NCI-H345 (cell line): ENCODE data around the gene KIF18A.
"Not testable (repeated sequence)": the region's sequence is repeated elsewhere in the genome, so short reads cannot be mapped to it uniquely, and the experiment has no call there.

Experiments
- DNase-seq: peaks from one replicate; lab custom pipeline; 2025; lab: John Stamatoyannopoulos, UW

KIF18A gene

DNA sequence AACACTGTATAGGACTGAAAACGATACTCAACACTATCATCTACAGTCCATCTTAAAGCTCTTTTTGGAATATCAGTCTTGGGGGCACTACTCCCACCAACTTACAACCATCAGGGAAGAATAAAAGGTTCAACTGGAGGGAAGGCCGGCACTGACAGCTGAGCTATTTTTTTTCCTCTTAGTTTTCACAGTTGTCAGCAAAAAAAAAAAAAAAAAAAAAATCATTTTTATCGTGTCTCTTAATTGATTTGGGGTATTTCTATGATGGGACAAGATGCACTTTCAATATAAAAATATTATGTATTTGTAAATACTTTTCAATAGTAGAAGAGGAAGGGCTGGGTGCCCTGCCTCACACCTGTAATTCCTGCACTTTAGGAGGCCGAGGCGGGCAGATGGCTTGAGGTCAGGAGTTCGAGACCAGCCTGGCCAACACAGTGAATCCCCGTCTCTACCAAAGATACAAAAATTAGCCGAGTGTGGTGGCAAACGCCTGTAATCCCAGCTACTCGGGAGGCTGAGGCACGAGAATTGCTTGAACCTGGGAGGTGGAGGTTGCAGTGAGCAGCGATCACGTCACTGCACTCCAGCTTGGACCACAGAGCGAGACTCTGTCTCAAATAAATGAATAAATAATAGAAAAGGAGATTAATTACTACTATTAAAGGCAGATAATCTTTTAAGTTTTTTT is 1.5 kb downstream of the KIF18A start:
- no peak for DNase-seq

DNA sequence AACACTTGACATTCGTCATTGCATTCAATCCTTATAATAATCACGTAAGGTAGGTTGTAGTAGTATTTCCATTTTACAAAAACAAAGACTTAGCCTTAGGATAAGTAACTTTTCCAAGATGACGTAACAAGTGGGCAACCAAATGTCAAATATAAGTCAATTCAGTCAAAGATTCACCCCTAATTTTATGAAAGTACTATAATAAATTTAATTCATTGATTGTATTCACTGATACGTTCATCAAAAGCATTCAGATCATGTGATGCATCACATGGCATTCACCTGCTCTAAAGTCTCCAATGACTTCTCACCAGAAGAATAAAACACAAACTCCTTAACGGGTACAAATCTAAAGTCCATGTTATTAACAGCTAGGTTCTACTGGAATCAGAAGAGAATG is 2.1 kb downstream of the KIF18A start:
- no peak for DNase-seq

DNA sequence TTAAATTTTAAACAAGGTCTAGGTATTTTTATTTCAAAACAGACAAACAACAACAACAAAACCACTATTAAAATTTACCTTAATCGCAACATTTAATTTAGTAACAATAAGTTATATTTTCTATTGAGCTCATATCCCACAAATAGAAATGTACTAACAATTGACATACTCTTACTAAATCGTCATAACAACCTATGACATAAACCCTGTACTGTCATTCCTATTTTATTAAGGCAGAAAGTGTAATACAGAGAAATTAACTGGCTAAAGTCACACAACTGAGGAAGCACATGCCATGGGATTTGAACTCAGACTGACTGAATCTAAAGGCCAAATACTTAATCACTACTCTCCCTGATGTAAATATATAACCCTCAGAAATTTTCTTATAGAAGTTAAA is 3.0 kb downstream of the KIF18A start:
- DNase-seq: no peak

DNA sequence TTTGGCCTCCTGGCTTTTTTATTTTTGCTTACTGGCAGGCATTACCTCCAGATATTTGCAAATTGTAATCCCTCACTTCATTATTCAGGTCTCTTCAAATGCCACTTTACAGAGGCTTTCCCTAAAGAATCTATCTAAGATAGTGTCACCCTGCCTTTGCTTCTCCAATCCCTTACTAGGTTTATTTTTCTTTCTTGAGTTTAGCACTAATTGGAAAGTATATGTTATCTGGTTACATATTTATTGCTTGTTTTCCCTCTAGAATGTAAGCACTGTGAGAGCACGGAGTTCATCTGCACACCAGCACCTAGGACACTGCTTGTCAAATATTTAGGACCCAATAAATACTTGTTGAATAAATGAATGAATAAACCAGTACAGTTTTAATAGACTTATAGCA is 3.5 kb downstream of the KIF18A start:
- DNase-seq: no peak

DNA sequence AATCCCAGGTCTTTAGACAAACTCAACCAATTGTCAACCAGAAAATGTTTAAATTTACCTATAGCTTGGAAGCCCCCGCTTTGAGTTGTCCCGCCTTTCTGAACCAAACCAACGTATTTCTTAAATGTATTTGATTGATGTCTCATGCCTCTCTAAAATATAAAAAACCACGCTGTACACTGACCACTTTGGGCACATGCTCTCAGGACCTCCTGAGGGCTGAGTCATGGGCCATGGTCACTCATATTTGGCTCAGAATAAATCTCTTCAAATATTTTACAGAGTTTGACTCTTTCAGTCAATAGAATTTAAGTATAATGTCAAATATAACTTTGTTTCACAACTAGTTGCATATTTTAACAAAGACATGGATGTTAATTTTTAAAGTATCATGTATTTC is 5.7 kb downstream of the KIF18A start:
- not testable (repeated sequence) for DNase-seq

DNA sequence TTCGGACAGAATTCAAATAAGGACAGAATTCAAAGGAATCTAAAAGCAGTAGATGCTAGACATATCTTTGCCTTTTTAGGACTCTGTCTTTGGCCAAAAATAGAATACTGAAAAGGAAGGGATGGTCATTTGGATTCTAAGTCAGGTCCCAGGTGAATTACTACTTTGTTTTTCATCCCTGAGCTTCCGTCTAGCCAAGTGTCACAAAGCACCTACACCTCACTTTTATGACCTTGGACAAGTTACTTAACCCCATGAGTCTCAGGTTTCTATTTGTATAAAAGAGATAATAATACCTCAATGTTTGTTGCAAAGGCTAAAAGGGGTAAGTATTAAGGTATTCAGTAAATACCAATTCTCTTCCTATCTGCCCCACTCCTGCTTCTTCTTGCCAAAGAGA is 7.3 kb downstream of the KIF18A start:
- no peak for DNase-seq

DNA sequence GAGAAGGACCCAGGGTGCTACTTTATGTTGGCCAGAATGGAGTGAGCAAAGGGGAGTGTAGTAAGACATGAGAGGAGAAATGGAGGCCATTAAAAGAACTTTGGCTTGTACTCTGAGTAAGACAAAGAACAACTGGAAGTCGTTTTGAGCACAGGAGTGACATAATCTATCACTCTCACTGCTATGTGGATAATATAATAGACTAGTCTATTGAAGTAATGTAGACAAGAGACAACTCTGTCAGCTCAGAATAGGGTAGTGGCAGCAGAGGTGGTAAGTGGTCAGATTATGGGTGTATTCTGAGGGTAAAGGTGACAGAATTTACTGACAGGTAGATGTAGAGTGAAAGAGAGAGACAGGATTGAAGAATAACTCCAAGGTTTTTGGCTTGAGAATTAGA is 8.2 kb downstream of the KIF18A start:
- DNase-seq: no peak

DNA sequence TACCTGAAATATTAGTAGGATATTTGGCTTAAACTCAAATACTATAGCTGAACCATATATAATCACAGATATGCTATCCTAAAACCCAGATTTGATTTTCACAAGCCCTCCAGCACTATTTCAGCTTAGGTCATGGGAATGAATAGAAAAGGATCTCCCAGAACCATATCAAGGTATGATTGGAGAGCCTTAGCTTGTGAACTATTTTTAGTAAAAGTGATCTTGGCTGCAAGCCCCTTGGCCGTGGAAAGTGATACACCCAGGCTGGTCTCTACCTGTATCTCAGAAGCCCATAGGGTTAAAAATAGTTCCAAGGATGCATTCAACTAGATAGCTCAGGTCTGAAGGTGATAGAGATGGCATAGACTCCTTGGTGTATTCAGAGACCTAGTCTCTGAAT is 9.7 kb downstream of the KIF18A start:
- no peak for DNase-seq

DNA sequence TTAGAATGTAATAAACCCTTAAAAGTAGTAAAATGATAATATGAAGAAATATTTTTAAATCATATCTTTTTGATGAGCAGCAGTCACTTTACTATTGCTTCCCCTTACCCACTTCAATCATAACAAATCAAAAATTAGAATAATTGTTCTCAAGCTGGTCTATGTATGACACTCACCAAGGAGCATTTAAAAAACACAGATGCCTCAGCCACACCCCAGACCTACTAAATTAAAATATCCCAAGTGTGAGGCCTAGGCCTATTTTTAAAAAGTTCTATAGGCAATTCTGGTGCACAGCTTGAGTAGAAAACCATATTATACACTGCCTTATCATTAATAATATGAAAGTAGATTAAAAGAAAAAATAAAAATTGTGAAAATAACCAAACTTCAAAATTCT is 15.2 kb downstream of the KIF18A start:
- DNase-seq: no peak

DNA sequence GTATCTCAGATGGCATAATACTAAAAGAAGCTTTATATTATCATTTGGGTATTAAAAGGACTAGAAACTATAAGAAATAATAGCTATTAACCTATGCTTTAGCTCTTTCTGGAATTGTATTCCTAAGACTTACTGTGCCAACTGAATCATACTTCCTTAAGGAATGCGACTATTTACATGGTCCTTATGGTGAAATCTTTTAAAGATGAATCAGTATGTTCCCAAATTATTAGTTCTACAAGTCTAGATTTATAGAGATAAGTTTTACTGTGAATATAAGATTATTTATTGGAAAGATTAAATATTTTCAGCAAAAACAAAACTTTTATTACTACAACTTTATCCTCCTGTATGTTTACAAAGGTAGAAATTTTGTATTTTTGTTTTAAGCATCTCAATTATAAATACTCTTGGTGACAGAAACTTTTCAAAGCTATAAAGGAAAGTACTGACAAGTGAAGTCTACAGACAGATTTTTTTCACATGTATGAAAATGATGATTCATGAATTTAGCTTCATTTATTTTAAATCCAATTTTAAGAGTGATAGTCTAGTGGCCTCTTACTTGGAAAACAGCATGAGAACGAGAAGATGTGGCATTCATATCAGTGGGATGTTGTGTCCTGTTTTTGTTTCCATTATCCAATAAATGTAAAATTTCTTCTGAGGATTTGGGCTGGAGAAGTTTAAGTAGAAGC is 17.8 kb downstream of the KIF18A start:
- no peak for DNase-seq

DNA sequence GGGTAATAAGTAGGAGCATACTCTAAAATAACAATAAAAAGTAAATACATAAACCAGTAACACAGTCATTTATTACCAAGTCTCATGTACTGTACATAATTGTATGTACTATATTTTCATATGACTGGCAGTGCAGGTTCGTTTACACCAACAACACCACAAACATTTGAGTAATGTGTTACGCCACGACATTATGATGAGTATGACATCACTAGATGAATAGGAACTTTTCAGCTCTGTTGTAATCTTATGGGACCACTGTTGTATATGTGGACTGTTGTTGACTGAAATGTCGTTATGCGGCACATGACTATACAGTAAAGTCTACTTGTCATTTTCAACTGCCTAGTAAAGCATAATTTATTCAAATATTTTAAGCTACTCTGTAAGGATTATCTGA is 18.6 kb downstream of the KIF18A start:
- no peak for DNase-seq

DNA sequence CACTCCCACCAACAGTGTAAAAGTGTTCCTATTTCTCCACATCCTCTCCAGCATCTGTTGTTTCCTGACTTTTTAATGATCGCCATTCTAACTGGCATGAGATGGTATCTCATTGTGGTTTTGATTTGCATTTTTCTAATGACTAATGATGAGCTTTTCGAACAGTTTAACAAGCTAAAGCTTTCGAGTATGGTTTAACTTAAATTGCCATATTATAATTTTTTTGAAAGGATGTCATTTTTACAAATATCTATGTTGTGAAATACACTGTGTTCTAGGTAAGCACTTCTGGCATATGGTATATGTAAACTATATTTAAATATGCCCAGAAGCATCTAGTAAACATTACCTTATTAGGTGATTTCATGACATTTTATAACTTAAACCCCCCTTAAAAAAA is 20.3 kb downstream of the KIF18A start:
- DNase-seq: not testable (repeated sequence)

DNA sequence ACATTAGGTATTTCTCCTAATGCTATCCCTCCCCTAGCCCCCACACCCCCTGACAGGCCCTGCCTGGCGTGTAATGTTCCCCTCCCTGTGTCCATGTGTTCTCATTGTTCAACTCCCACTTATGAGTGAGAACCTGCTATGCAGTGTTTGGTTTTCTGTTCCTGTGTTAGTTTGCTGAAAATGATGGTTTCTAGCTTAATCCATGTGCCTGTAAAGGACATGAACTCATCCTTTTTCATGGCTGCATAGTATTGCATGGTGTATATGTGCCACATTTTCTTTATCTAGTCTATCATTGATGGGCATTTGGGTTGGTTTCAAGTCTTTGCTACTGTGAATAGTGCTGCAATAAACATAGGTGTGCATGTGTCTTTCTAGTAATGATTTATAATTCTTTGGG is 20.8 kb downstream of the KIF18A start:
- DNase-seq: not testable (repeated sequence)

DNA sequence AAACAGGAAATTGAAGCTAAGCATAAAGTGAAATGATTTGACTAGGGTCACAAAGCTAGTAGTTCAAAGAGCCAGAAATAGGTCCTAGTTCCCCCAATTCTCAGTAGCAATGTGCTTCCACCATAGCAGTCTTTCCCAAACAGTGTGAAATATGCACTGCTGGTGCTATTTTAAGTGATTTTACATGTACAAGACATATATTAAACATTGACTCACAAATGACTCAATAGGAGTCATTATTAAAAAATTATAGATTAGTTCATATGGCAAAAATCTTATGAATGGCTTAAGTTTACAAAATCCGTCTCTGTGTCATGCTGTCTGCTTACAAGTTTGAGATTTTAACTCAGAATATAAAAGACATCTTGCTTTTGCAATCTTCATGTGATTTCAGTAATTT is 21.4 kb downstream of the KIF18A start:
- DNase-seq: no peak

DNA sequence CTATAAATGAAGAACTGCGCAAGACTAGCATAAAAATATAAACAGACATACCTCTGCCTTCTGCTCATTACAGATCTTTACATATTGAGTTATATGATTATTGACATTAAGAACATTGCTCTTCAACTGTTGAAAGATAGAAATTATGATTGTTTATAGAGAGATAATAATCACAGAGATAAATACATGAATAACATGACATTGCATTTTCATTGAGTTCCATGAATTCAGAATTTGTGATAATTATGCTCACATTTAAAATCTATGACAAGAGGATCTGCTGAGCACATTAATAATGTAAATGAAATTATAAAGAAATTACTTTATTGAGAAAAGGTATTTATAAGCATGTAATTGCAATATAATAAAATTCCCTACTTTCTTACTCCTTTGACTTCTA is 24.8 kb downstream of the KIF18A start:
- no peak for DNase-seq

DNA sequence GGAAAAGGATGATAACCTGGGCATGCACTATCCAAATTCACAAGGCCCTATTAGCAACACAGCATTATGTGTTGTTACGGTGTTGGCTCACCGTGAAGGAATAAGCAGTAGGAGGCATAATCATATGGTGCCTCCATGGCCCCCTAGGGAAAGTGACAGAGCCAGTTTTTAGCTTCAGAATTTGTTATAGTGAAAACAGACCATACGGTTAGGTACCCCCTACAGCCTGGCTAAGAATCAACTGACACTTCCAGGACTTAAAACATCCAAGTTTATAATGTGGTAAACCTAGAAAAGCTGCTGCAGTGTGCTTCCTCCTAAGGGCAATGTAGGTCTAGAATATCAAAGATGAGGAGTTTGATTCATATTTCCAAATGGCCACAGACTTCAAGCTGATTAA is 30.4 kb downstream of the KIF18A start:
- no peak for DNase-seq

DNA sequence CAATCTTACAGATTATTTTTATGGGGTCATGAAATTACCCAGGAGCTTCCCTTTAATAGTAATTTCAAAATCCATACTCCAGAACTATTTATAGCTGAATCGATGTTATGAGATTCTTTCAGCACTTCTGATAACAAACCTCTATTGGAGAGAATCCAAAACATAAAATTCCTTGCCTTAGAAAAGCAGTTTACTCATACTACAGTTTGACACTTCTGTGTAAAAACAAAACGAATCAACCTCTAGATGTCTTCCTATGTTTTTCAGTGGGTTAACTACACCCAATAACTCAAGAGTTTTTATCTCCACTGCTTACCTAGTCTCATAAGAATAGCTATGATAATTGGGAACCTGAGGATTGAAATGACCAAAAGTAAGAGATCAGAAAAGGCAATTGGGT is 35.6 kb downstream of the KIF18A start:
- DNase-seq: no peak

DNA sequence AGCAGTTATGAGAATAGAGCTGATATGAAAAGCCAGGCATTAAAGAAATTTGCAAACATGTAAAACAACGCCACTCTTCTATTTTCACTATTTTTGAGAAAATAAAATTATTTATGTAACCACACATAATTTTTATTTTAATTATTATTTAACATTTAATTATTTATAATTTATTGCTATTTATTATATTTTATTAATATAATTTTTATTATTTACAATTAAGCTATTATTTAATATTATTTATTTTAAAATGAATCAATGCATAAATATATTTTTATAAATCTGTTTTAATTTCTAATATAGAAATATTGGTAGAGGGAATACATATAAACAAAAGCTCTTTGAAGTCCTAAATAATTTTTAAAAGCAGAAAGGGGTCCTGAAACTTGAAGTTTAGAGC is 36.7 kb downstream of the KIF18A start:
- DNase-seq: no peak

DNA sequence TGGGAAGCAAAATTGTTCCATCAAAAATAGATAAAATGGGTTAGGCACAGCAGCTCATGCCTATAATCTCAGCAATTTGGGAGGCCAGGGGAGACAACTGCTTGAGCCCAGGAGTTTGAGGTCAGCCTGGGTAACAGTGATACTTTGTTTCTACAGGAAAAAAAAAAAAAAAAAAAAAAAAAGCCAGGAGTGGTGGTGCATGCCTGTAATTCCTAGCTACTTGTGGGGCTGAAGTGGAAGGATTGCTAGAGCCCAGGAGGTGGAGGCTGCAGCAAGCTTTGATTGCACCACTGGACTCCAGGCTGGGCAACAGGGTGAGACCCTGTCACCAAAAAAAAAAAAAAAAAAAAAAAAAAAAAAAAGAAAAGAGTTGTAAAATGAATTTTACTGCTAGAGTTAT is 49.6 kb downstream of the KIF18A start:
- DNase-seq: no peak

DNA sequence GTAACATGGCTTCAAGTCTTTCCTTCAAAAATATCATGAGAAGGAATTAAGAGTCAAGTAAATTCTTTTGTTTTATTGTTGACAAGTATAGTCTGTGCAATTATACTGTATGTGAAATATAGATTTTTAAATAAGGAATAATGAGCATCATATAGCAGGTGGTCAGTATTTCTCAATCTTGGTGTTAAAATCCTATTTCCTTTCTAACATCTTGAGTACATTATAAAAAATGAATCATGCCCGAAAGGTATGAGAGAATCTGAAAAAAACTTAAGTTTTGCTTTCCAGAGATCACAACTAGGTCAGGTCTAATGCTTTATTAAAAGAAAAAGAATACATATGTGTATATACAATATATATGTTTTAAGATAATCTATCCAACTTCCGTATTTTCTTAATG is 53.1 kb downstream of the KIF18A start:
- DNase-seq: no peak

DNA sequence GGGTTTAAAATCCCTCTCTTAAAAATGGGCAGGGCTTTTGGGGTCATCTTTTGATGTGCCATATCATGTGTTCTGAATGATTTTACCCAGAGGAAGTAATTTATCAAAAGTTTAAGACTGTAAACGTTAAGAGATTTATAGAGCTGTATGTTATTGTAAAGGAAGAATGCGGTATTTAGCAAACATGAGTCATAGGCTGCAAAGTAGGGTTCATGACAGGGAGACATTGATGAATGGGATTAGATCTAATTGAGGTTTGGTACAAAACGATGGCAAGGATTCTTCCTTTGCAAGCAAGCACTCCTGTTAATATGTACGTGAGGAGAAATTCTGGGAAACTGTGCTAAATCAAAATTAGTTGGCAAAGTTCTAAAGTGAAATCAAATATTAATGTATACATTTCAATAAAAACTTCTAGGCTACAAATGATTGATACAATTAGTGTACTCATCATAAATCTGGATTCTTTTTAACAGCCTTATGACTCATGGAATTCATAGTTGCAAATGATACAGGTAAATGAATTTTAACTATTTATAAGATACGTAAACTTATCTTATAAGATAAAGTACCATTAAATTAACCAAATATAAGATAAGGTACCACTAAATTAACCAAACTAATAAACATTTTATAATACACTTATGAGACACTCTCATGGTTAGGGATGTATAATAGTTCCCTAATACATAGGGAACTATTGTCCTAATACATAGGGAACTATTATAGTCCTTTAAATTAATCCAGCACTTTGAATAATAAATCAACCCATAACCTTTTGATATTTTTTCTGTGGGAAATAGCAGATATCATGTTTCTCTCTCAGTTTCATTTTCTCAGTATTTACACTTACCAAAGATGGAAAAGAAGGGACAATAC is 58.4 kb downstream of the KIF18A start:
- no peak for DNase-seq

DNA sequence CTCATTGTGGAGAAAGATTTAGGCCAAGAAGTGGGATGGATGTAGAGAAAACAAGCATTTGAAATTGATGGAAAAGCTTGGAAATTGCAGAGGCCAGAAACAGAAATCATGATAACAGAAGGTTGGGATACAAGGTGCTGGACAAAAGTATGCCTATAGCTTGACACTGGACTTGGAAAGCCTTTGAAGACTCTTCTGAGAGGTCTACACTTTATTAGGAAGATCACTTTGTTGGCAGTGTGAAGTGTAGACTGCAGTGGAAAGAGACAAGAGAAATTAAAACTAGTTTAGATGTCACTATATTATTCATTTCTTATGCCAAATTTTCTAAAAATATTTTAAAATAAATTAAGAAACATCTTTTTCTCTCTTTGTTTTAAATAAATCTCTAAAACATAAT is 59.1 kb downstream of the KIF18A start:
- no peak for DNase-seq
